HFFc6 (cell line): ENCODE data around the gene ADM. TPM values are rescaled to one million over a fixed set of nuclear protein-coding genes. Genes with fewer than 3 reads are reported as not detected.

Experiments
- DNase-seq: peaks from one replicate; pipeline ENCODE4 v3.0.0-alpha.2; 2018
- H3K27ac Mint-ChIP-seq: 2 replicates; pipeline ENCODE4 v1.8.0; 2020; ENCODE audit warnings: mild to moderate bottlenecking, mixed read lengths
- H3K27me3 Mint-ChIP-seq: 2 replicates; pipeline ENCODE4 v1.8.0; 2021; ENCODE audit warnings: mild to moderate bottlenecking, moderate library complexity, mixed read lengths; ENCODE audit not compliant: insufficient read depth
- H3K36me3 Mint-ChIP-seq: 2 replicates; pipeline ENCODE4 v1.8.0; 2021; ENCODE audit warnings: low read depth, mixed read lengths
- H3K4me1 Mint-ChIP-seq: 2 replicates; pipeline ENCODE4 v1.8.0; 2020; ENCODE audit warnings: low read depth, mixed read lengths
- H3K4me3 Mint-ChIP-seq: 2 replicates; pipeline ENCODE4 v1.8.0; 2020; ENCODE audit warnings: mild to moderate bottlenecking, moderate library complexity, mixed read lengths
- H3K9me3 Mint-ChIP-seq: 2 replicates; pipeline ENCODE4 v1.8.0; 2020; ENCODE audit warnings: mild to moderate bottlenecking, mixed read lengths
- CTCF ChIP-seq: fragments of 200-600 bp; sonication (generic); IDR thresholded peaks from 2 replicates; pipeline ENCODE4 v1.5.0; 2021; ENCODE audit warnings: antibody characterized with exemption, mild to moderate bottlenecking
- total RNA-seq, 6 experiments: library from RNA; stranded (reverse); fragmentation: NEBNext Ultra II Directional; extraction: Animal tissue kit (Norgen Biotek cat#: 25700); gene quantifications; 2 replicates in 1 of 6; 3 replicates in 5 of 6; pipeline ENCODE4 v1.2.3, GENCODE V29; 2021

The ADM gene
- total RNA-seq, 6 experiments from 2014 or later = 219 to 346 (median 321) TPM

- Mint-ChIP-seq H3K27ac (peak overlapping the region; percentile 99), H3K4me1 (peaks cover 31% of the 10 kb centered on the region), H3K36me3 (peaks cover 36% of the 10 kb centered on the region), H3K4me3 (peak overlapping the region; percentile 98), H3K27me3 (peaks cover 49% of the 10 kb centered on the region), H3K9me3 (peaks cover 19% of the 10 kb centered on the region)
- TF ChIP-seq CTCF = no peak; the same call in 1 of the 2 replicates
- DNase-seq = no peak
Observed at GRCh38 chr11:10308201-10308954, 3.5 kb downstream of the ADM start.

- DNase-seq = peak; percentile 75
- peaks cover 19% of the 10 kb centered on the region for H3K9me3 Mint-ChIP-seq
- peak overlapping the region; percentile 99 for H3K27ac Mint-ChIP-seq
- peaks cover 31% of the 10 kb centered on the region for H3K4me1 Mint-ChIP-seq
- no peak for TF ChIP-seq CTCF
- H3K36me3 Mint-ChIP-seq = peaks cover 36% of the 10 kb centered on the region
- H3K4me3 Mint-ChIP-seq = peak overlapping the region; percentile 98
- H3K27me3 Mint-ChIP-seq = peaks cover 49% of the 10 kb centered on the region
Observed at GRCh38 chr11:10309163-10310093, 4.6 kb downstream of the ADM start.

DNA sequence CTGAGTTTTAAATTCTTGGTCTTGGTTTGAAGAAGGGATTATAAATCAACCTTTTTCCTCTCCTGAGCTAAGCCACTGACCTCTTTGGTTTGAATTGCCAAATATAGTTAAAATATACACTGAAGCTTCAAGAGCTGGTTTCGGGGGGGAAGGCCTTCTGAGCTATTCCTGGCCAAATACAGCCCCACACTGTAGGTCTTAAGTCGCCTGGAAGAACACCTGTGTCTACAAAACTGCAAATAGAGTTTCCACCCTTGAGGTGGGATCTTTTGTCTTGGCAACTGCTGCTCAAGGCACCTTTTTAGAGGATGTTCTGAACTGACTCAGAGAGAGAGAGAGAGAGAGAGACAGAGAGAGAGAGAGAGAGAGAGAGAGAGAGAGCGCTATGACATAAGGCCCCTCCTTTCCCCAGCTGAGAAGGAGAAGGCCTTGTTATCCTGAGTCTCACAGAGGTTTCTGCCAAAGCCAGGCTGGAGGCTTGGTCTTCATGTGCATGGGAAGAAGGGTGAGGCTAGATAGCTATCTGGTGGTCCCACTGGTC, 5.5 kb downstream of the ADM start:
- Mint-ChIP-seq H3K27ac (peak overlapping the region; percentile 43; the same call in 1 of the 2 replicates), H3K4me1 (peaks cover 31% of the 10 kb centered on the region), H3K27me3 (peaks cover 44% of the 10 kb centered on the region), H3K36me3 (peaks cover 30% of the 10 kb centered on the region), H3K9me3 (peaks cover 19% of the 10 kb centered on the region), H3K4me3 (no peak overlapping the region)
- no peak for TF ChIP-seq CTCF
- DNase-seq = no peak

- TF ChIP-seq CTCF = no peak
- H3K4me3 Mint-ChIP-seq = no peak overlapping the region
- peaks cover 8% of the 10 kb centered on the region for H3K9me3 Mint-ChIP-seq
- peaks cover 16% of the 10 kb centered on the region for H3K36me3 Mint-ChIP-seq
- no peak overlapping the region for H3K27ac Mint-ChIP-seq
- H3K4me1 Mint-ChIP-seq = peaks cover 36% of the 10 kb centered on the region
- DNase-seq = no peak
- H3K27me3 Mint-ChIP-seq = peaks cover 31% of the 10 kb centered on the region
Observed at GRCh38 chr11:10311802-10312201, 6.9 kb downstream of the ADM start.

- DNase-seq = no peak
- Mint-ChIP-seq H3K36me3 (no peaks in the 10 kb centered on the region), H3K27me3 (peaks cover 5% of the 10 kb centered on the region), H3K9me3 (no peaks in the 10 kb centered on the region), H3K4me1 (peaks cover 32% of the 10 kb centered on the region), H3K4me3 (no peak overlapping the region), H3K27ac (no peak overlapping the region)
- TF ChIP-seq CTCF = no peak
Observed at GRCh38 chr11:10314199-10315072, 9.6 kb downstream of the ADM start.
